ENCODE results near the gene MTCL1.

- TF ChIP-seq HDAC2 (IDR thresholded peaks at IDR 0.05; ENCODE audit: borderline replicate concordance in 1 of 2, low read depth in 2 of 2, low read length in 2 of 2) (no peak), POLR2A (IDR thresholded peaks at IDR 0.05; ENCODE audit: control extremely low read depth in 1 of 2, low read depth in 2 of 2, low read length in 2 of 2) (no peak)
Measured at GRCh38 chr18:8800445-8800844, 95.1 kb downstream of the MTCL1 start.
